K562 (cell line): Measurements from ENCODE around the gene SLC30A4. TPM values are rescaled to one million over a fixed set of nuclear protein-coding genes. Genes with fewer than 3 reads are reported as not detected.

Experiments
- ATAC-seq: fragments of 200-7000 bp; cut with Tn5 transposase; 3 replicates; pipeline ENCODE4 v1.9.1; 2020; ENCODE audit warnings: moderate library complexity
- Bru-seq: library from RNA; stranded (reverse); fragments of 400-500 nt; gene quantifications from one replicate; lab custom pipeline; 2021; lab: Mats Ljungman, UMichigan
- BruChase-seq, 2 experiments: library from RNA; stranded (reverse); fragments of 400-500 nt; gene quantifications; one replicate each; lab custom pipeline; 2021; lab: Mats Ljungman, UMichigan
- BruUV-seq: library from RNA; stranded (reverse); fragments of 400-500 nt; replicated peaks from 2 replicates; lab custom pipeline; 2021; lab: Mats Ljungman, UMichigan
- CTCF ChIA-PET: fragments of 300-600 bp; formaldehyde crosslinking; extraction: SDS; loops from one replicate; lab custom pipeline; 2021; ENCODE audit warnings: low intra/inter-chr PET ratio; lab: Yijun Ruan, JAX
- POLR2A ChIA-PET: fragments of 300-600, 350-650 bp; sonication (Branson Sonifier 250); formaldehyde crosslinking; extraction: SDS; loops from one replicate; lab custom pipeline; 2021; ENCODE audit warnings: antibody characterized with exemption, inconsistent platforms; lab: Yijun Ruan, JAX
- DNase-seq, 4 experiments: peaks; one replicate each; pipeline versions ENCODE4 v3.0.0 to v3.0.0-alpha.2; 2011 to 2018; ENCODE audit warnings: low spot score in 3 of 4, mixed read lengths in 3 of 4; ENCODE audit errors: extremely low read depth in 1 of 4
- FAIRE-seq: peaks from 2 replicates; lab custom pipeline; 2011; peaks lifted over from hg19 to GRCh38; lab: Jason Lieb, UNC
- H2AFZ ChIP-seq: 2 replicates; pipeline ENCODE4 v1.6.0; 2011; ENCODE audit warnings: low read depth, low read length, control low read depth, inconsistent platforms
- H3K27ac ChIP-seq: fragments of 200-600 bp; 3 replicates; pipeline ENCODE4 v1.8.0; 2011; ENCODE audit warnings: low read depth, mild to moderate bottlenecking, control low read depth, inconsistent platforms, low read length, moderate library complexity, mixed read lengths; ENCODE audit errors: extremely low read depth
- H3K27me3 ChIP-seq, 2 experiments: fragments of 300-600 bp in 1 of 2; 2 replicates in 1 of 2; 3 replicates in 1 of 2; pipeline versions ENCODE4 v1.6.0 to v1.8.0; 2011; ENCODE audit warnings: inconsistent platforms in 2 of 2, low read length in 2 of 2, mild to moderate bottlenecking in 1 of 2, mixed read lengths in 1 of 2, moderate library complexity in 1 of 2; ENCODE audit not compliant: control insufficient read depth in 2 of 2, insufficient read depth in 2 of 2
- H3K36me3 ChIP-seq: fragments of 300-600 bp; 3 replicates; pipeline ENCODE4 v1.8.0; 2011; ENCODE audit warnings: mild to moderate bottlenecking, low read length, inconsistent platforms; ENCODE audit not compliant: control insufficient read depth, insufficient read depth
- H3K4me1 ChIP-seq, 2 experiments: fragments of 200-600 bp in 1 of 2; replicated peaks in 1 of 2; 2 replicates in 1 of 2; 3 replicates in 1 of 2; pipeline versions ENCODE4 v1.5.1 to v1.8.0; 2011; ENCODE audit warnings: inconsistent platforms in 2 of 2, low read length in 2 of 2, mild to moderate bottlenecking in 1 of 2, mixed read lengths in 1 of 2, moderate library complexity in 1 of 2; ENCODE audit not compliant: control insufficient read depth in 2 of 2, insufficient read depth in 2 of 2
- H3K4me2 ChIP-seq: 2 replicates; pipeline ENCODE4 v1.6.1; 2011; ENCODE audit warnings: low read length, control low read depth, inconsistent platforms, mixed read lengths; ENCODE audit not compliant: insufficient read depth
- H3K4me3 ChIP-seq: fragments of 200-600 bp; sonication (generic), shearing (Covaris generic); 2 replicates; pipeline ENCODE4 v1.5.1; 2016; ENCODE audit warnings: control low read depth, inconsistent platforms
- H3K79me2 ChIP-seq: fragments of 200-600 bp; 3 replicates; pipeline ENCODE4 v1.8.0; 2011; ENCODE audit warnings: low read length, inconsistent platforms; ENCODE audit not compliant: control insufficient read depth, insufficient read depth
- H3K9ac ChIP-seq, 2 experiments: 2 replicates each; pipeline versions ENCODE4 v1.6.0 to v1.6.1; 2011; ENCODE audit warnings: low read depth in 2 of 2, low read length in 2 of 2, control low read depth in 1 of 2, inconsistent platforms in 1 of 2, mild to moderate bottlenecking in 1 of 2, mixed read lengths in 1 of 2; ENCODE audit not compliant: insufficient read depth in 1 of 2
- H3K9me1 ChIP-seq: one replicate; pipeline ENCODE4 v1.6.0; 2011; ENCODE audit warnings: inconsistent platforms, mild to moderate bottlenecking, low read length, moderate library complexity; ENCODE audit not compliant: control insufficient read depth, insufficient read depth
- H3K9me3 ChIP-seq: replicated peaks from 2 replicates; pipeline ENCODE4 v1.5.1; 2011; ENCODE audit warnings: low read depth, low read length, inconsistent platforms; ENCODE audit not compliant: control insufficient read depth, insufficient read depth
- H4K20me1 ChIP-seq: replicated peaks from 2 replicates; pipeline ENCODE4 v1.6.1; 2011; ENCODE audit warnings: low read length, inconsistent platforms, mixed read lengths; ENCODE audit not compliant: control insufficient read depth, insufficient read depth
- MEIS2 ChIP-seq: fragments of 450-650 bp; IDR thresholded peaks from 2 replicates; pipeline ENCODE4 v1.6.1; 2014; ENCODE audit warnings: mild to moderate bottlenecking; ENCODE audit not compliant: partially characterized antibody
- ZNF592 ChIP-seq: fragments of 450-650 bp; IDR thresholded peaks from 2 replicates; pipeline ENCODE4 v1.6.1; 2017; ENCODE audit warnings: antibody characterized with exemption, mild to moderate bottlenecking
- WGBS: fragments of 100-300 bp; shearing (Covaris generic); methylation state at CpG from one replicate; pipeline ENCODE4 v1.1.6; 2016; ENCODE audit warnings: low coverage, mixed read lengths; ENCODE audit not compliant: insufficient coverage; ENCODE audit errors: missing lambda C conversion rate; 5-methylcytosine and 5-hydroxymethylcytosine counted together
- in situ Hi-C: fragments of 300-500 bp; cut with MboI; formaldehyde crosslinking; loops from 4 replicates; pipeline ENCODE4 v1.15.0; 2018; ENCODE audit warnings: inconsistent platforms, mixed read lengths
- intact Hi-C: fragments of 100-400 bp; cut with micrococcal nuclease; formaldehyde crosslinking; loops from 2 replicates; pipeline ENCODE4 v1.14.2; 2022
- long read RNA-seq, 3 experiments: library from polyadenylated mRNA in 2 of 3; library from RNA in 1 of 3; unstranded in 2 of 3; stranded (forward) in 1 of 3; transcript quantifications; one replicate each; pipeline ENCODE4 v2.0.0, GENCODE V29; 2019 to 2022
- polyA minus RNA-seq, 3 experiments: library from RNA; depleted of rRNA, polyadenylated mRNA; stranded (reverse); fragments of >200 nt; gene quantifications; 2 replicates each; pipeline ENCODE4 v1.2.3, GENCODE V29; 2011
- polyA plus RNA-seq, 8 experiments: library from polyadenylated mRNA; depleted of rRNA in 4 of 8; stranded (reverse) in 5 of 8; unstranded in 3 of 8; fragments of >200 nt; fragmentation: Nextera tagmentation in 2 of 8; fragmentation: Illumina TruSeq in 1 of 8; extraction: Ambion mirVana in 2 of 8; extraction: Trizol in 1 of 8; gene quantifications; 2 replicates each; pipeline versions ENCODE4 v1.2.1 to v1.2.3, GENCODE V29; 2011 to 2014; ENCODE audit warnings: inconsistent platforms in 1 of 8, missing spikeins in 1 of 8
- total RNA-seq, 7 experiments: library from RNA; depleted of rRNA in 6 of 7; stranded (reverse); fragments of >200 nt in 6 of 7; fragmentation: Illumina TruSeq in 2 of 7; extraction: Trizol in 2 of 7; gene quantifications; 2 replicates each; pipeline versions ENCODE4 v1.2.1 to v1.2.3, GENCODE V29; 2011 to 2021; ENCODE audit warnings: low replicate concordance in 1 of 7
- TF ChIP-seq, protein P1 (sequence below): fragments of 200-800 bp; sonication (Bioruptor generic); IDR thresholded peaks from 2 replicates; pipeline ENCODE4 v1.6.1; 2016; ENCODE audit warnings: missing genetic modification characterization, missing compliant biosample characterization

The SLC30A4 gene, protein sequence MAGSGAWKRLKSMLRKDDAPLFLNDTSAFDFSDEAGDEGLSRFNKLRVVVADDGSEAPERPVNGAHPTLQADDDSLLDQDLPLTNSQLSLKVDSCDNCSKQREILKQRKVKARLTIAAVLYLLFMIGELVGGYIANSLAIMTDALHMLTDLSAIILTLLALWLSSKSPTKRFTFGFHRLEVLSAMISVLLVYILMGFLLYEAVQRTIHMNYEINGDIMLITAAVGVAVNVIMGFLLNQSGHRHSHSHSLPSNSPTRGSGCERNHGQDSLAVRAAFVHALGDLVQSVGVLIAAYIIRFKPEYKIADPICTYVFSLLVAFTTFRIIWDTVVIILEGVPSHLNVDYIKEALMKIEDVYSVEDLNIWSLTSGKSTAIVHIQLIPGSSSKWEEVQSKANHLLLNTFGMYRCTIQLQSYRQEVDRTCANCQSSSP
- 1.1 TPM in 2 replicates for total RNA-seq (2011; cell fraction: chromatin; rRNA removed; ENCODE audit: low replicate concordance)
- total RNA-seq (2011; cell fraction: nucleolus; rRNA removed): 0.53 and 1.0 TPM in 2 replicates
- total RNA-seq (2011; cell fraction: nucleoplasm; rRNA removed): 0.73 and 1.3 TPM in 2 replicates
- total RNA-seq (2014; rRNA removed): 0.24 and 0.32 TPM in 2 replicates
- total RNA-seq (2014; rRNA removed; fragmentation: Illumina TruSeq; extraction: Trizol): 0.35 and 0.73 TPM in 2 replicates
- total RNA-seq (2015; rRNA removed; fragmentation: Illumina TruSeq; extraction: Trizol): 0.30 and 0.36 TPM in 2 replicates
- total RNA-seq (2021): 0.47 and 0.56 TPM in 2 replicates
- polyA plus RNA-seq (2011; rRNA removed): 0.15 and 0.47 TPM in 2 replicates
- 0.19 and 0.24 TPM in 2 replicates for polyA plus RNA-seq (2011; cell fraction: cytosol; rRNA removed)
- 0.04 and 0.28 TPM in 2 replicates for polyA plus RNA-seq (2011; cell fraction: nucleus; rRNA removed)
- 0.34 and 0.43 TPM in 2 replicates for polyA plus RNA-seq (2012)
- polyA plus RNA-seq (2014; fragmentation: Illumina TruSeq; extraction: Trizol): 0.22 and 0.40 TPM in 2 replicates
- under 1 TPM; 0.21 to 0.30 TPM for polyA plus RNA-seq (2014; fragmentation: Nextera tagmentation; extraction: Ambion mirVana)
- polyA plus RNA-seq (2014; rRNA removed): 0.25 and 0.42 TPM in 2 replicates
- 0.39 and 0.60 TPM in 2 replicates for polyA minus RNA-seq (2011; rRNA and poly(A)+ RNA removed)
- 0.38 TPM in 1 of 2 replicates, not detected in the other for polyA minus RNA-seq (2011; cell fraction: cytosol; rRNA and poly(A)+ RNA removed)
- 0.11 and 0.13 TPM in 2 replicates for polyA minus RNA-seq (2011; cell fraction: nucleus; rRNA and poly(A)+ RNA removed)
- percentile 37 among the genes with signal in this experiment for Bru-seq, nascent RNA
- BruChase-seq, experiment 1, labeled RNA remaining after a 2-hour chase: percentile 34 among the genes with signal in this experiment
- percentile 38 among the genes with signal in this experiment for BruChase-seq, experiment 2, labeled RNA remaining after a 6-hour chase
- long read RNA-seq, experiment 1, partial matches to known transcripts: 5 of 6 reads
- long read RNA-seq, experiment 1, other reads (novel, unspliced or antisense): 1 of 6 reads
- long read RNA-seq, experiment 2: 0 reads
- long read RNA-seq, experiment 3, partial matches to known transcripts: 1 of 2 reads
- long read RNA-seq, experiment 3, other reads (novel, unspliced or antisense): 1 of 2 reads

DNA sequence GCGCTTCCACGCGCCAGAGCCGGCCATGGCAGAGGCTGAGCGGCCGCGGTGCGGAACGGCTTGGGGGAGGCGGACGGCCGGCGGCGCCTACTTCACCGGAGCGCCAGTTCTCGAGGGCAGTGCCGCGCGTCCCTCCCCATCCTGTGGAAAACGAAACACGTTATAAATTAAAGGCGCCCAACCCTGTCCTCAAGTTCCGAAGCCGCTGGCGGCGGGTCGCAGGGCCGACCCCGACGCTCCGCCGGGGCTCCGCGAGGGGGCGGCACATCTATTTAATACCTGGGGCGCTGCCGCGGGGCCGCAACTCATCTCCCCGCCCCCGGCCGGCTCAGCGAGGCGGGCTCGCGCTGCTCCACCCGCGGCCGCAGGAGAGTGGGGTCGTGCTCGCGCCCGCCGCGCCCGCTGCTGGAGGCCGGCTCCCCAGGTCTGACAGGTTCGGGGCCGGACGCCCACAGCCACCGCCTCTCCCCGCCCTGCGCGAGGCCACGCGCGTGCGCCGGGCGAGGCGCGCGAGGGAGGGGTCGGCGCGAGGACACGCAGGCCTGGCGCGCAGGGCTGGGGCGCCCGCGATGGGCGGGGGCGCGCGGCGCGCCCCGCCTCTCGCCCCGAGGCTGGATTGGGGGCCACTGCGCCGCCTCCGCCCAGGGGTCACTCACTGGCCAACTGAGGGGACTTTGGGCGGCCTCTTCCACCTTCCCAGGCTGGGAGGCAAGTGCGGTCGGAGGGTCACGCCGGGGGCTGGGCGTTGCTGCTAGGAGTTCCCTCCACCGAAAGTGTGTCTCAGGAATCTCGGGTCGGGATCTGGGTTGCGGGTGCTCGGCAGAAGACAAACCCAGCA, at the start of gene SLC30A4:
Gene SLC30A4 (minus strand): TSS at position 428 of the 838 bp plus-strand sequence. CDS start 401 bp downstream, at position 27.
- no peaks in the 10 kb centered on the region for H3K9me3 ChIP-seq
- peak within 1 kb of the TSS; percentile 53 for H3K4me3 ChIP-seq
- no peaks in the 10 kb centered on the region for H3K9me1 ChIP-seq
- no peak within 1 kb of the TSS for H3K27ac ChIP-seq
- ATAC-seq: peak; percentile 94
- H3K36me3 ChIP-seq: no peaks in the 10 kb centered on the region
- DNase-seq: peak; percentile 69 to 87 (median 78)
- H3K27me3 ChIP-seq: peaks cover 0 to 18% of the 10 kb centered on the region in 2 experiments; a peak in 3 of 5 replicates
- H2AFZ ChIP-seq: peak within 1 kb of the TSS; percentile 94
- intact Hi-C loops (loop anchor here (5.0 kb wide), 2 partner anchors 65 to 90 kb away; partner anchors contain the start of gene BLOC1S6), in situ Hi-C loops (no loop called here)
- ChIA-PET POLR2A (interaction anchor here (1.2 kb wide), 1 partner anchor 94 kb away, joined by 3 read pairs; no protein-coding TSS in a partner anchor), CTCF (interaction anchor here (0.7 to 1.2 kb wide), 2 partner anchors 63 to 396 kb away, joined by 3 to 6 read pairs; no protein-coding TSS in a partner anchor)
- 2% methylated on average over 88 of the region's 106 CpGs for WGBS
- peak within 1 kb of the TSS; percentile 58 to 90 for H3K9ac ChIP-seq
- H4K20me1 ChIP-seq: no peaks in the 10 kb centered on the region
- peak within 1 kb of the TSS; percentile 81 for H3K4me2 ChIP-seq
- H3K4me1 ChIP-seq: peaks cover 9 to 16% of the 10 kb centered on the region in 2 experiments; a peak in 4 of 5 replicates
- no peak for FAIRE-seq
- BruUV-seq: no TSS peak
- H3K79me2 ChIP-seq: no peaks in the 10 kb centered on the region
- TF ChIP-seq MEIS2: peak; percentile 25
- TF ChIP-seq, protein P1, sequence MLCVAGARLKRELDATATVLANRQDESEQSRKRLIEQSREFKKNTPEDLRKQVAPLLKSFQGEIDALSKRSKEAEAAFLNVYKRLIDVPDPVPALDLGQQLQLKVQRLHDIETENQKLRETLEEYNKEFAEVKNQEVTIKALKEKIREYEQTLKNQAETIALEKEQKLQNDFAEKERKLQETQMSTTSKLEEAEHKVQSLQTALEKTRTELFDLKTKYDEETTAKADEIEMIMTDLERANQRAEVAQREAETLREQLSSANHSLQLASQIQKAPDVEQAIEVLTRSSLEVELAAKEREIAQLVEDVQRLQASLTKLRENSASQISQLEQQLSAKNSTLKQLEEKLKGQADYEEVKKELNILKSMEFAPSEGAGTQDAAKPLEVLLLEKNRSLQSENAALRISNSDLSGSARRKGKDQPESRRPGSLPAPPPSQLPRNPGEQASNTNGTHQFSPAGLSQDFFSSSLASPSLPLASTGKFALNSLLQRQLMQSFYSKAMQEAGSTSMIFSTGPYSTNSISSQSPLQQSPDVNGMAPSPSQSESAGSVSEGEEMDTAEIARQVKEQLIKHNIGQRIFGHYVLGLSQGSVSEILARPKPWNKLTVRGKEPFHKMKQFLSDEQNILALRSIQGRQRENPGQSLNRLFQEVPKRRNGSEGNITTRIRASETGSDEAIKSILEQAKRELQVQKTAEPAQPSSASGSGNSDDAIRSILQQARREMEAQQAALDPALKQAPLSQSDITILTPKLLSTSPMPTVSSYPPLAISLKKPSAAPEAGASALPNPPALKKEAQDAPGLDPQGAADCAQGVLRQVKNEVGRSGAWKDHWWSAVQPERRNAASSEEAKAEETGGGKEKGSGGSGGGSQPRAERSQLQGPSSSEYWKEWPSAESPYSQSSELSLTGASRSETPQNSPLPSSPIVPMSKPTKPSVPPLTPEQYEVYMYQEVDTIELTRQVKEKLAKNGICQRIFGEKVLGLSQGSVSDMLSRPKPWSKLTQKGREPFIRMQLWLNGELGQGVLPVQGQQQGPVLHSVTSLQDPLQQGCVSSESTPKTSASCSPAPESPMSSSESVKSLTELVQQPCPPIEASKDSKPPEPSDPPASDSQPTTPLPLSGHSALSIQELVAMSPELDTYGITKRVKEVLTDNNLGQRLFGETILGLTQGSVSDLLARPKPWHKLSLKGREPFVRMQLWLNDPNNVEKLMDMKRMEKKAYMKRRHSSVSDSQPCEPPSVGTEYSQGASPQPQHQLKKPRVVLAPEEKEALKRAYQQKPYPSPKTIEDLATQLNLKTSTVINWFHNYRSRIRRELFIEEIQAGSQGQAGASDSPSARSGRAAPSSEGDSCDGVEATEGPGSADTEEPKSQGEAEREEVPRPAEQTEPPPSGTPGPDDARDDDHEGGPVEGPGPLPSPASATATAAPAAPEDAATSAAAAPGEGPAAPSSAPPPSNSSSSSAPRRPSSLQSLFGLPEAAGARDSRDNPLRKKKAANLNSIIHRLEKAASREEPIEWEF (CRISPR knock-in tag): no peak
- peak; percentile 28; the same call in 1 of the 2 replicates for TF ChIP-seq ZNF592
